K562 (cell line): Measurements from ENCODE around the gene THEM5. TPM values are rescaled to one million over a fixed set of nuclear protein-coding genes. Genes with fewer than 3 reads are reported as not detected.

Experiments
- ATAC-seq: fragments of 200-7000 bp; cut with Tn5 transposase; 3 replicates; pipeline ENCODE4 v1.9.1; 2020; ENCODE audit warnings: moderate library complexity
- BruUV-seq: library from RNA; stranded (reverse); fragments of 400-500 nt; replicated peaks from 2 replicates; lab custom pipeline; 2021; lab: Mats Ljungman, UMichigan
- CTCF ChIA-PET: fragments of 300-600 bp; formaldehyde crosslinking; extraction: SDS; loops from one replicate; lab custom pipeline; 2021; ENCODE audit warnings: low intra/inter-chr PET ratio; lab: Yijun Ruan, JAX
- POLR2A ChIA-PET: fragments of 300-600, 350-650 bp; sonication (Branson Sonifier 250); formaldehyde crosslinking; extraction: SDS; loops from one replicate; lab custom pipeline; 2021; ENCODE audit warnings: antibody characterized with exemption, inconsistent platforms; lab: Yijun Ruan, JAX
- DNase-seq, 4 experiments: peaks; one replicate each; pipeline versions ENCODE4 v3.0.0 to v3.0.0-alpha.2; 2011 to 2018; ENCODE audit warnings: low spot score in 3 of 4, mixed read lengths in 3 of 4; ENCODE audit errors: extremely low read depth in 1 of 4
- FAIRE-seq: peaks from 2 replicates; lab custom pipeline; 2011; peaks lifted over from hg19 to GRCh38; lab: Jason Lieb, UNC
- H2AFZ ChIP-seq: 2 replicates; pipeline ENCODE4 v1.6.0; 2011; ENCODE audit warnings: low read depth, low read length, control low read depth, inconsistent platforms
- H3K27ac ChIP-seq: fragments of 200-600 bp; 3 replicates; pipeline ENCODE4 v1.8.0; 2011; ENCODE audit warnings: low read depth, mild to moderate bottlenecking, control low read depth, inconsistent platforms, low read length, moderate library complexity, mixed read lengths; ENCODE audit errors: extremely low read depth
- H3K27me3 ChIP-seq, 2 experiments: fragments of 300-600 bp in 1 of 2; 2 replicates in 1 of 2; 3 replicates in 1 of 2; pipeline versions ENCODE4 v1.6.0 to v1.8.0; 2011; ENCODE audit warnings: inconsistent platforms in 2 of 2, low read length in 2 of 2, mild to moderate bottlenecking in 1 of 2, mixed read lengths in 1 of 2, moderate library complexity in 1 of 2; ENCODE audit not compliant: control insufficient read depth in 2 of 2, insufficient read depth in 2 of 2
- H3K36me3 ChIP-seq: fragments of 300-600 bp; 3 replicates; pipeline ENCODE4 v1.8.0; 2011; ENCODE audit warnings: mild to moderate bottlenecking, low read length, inconsistent platforms; ENCODE audit not compliant: control insufficient read depth, insufficient read depth
- H3K4me1 ChIP-seq, 2 experiments: fragments of 200-600 bp in 1 of 2; replicated peaks in 1 of 2; 2 replicates in 1 of 2; 3 replicates in 1 of 2; pipeline versions ENCODE4 v1.5.1 to v1.8.0; 2011; ENCODE audit warnings: inconsistent platforms in 2 of 2, low read length in 2 of 2, mild to moderate bottlenecking in 1 of 2, mixed read lengths in 1 of 2, moderate library complexity in 1 of 2; ENCODE audit not compliant: control insufficient read depth in 2 of 2, insufficient read depth in 2 of 2
- H3K4me2 ChIP-seq: 2 replicates; pipeline ENCODE4 v1.6.1; 2011; ENCODE audit warnings: low read length, control low read depth, inconsistent platforms, mixed read lengths; ENCODE audit not compliant: insufficient read depth
- H3K4me3 ChIP-seq: fragments of 200-600 bp; sonication (generic), shearing (Covaris generic); 2 replicates; pipeline ENCODE4 v1.5.1; 2016; ENCODE audit warnings: control low read depth, inconsistent platforms
- H3K79me2 ChIP-seq: fragments of 200-600 bp; 3 replicates; pipeline ENCODE4 v1.8.0; 2011; ENCODE audit warnings: low read length, inconsistent platforms; ENCODE audit not compliant: control insufficient read depth, insufficient read depth
- H3K9ac ChIP-seq, 2 experiments: 2 replicates each; pipeline versions ENCODE4 v1.6.0 to v1.6.1; 2011; ENCODE audit warnings: low read depth in 2 of 2, low read length in 2 of 2, control low read depth in 1 of 2, inconsistent platforms in 1 of 2, mild to moderate bottlenecking in 1 of 2, mixed read lengths in 1 of 2; ENCODE audit not compliant: insufficient read depth in 1 of 2
- H3K9me1 ChIP-seq: one replicate; pipeline ENCODE4 v1.6.0; 2011; ENCODE audit warnings: inconsistent platforms, mild to moderate bottlenecking, low read length, moderate library complexity; ENCODE audit not compliant: control insufficient read depth, insufficient read depth
- H3K9me3 ChIP-seq: replicated peaks from 2 replicates; pipeline ENCODE4 v1.5.1; 2011; ENCODE audit warnings: low read depth, low read length, inconsistent platforms; ENCODE audit not compliant: control insufficient read depth, insufficient read depth
- H4K20me1 ChIP-seq: replicated peaks from 2 replicates; pipeline ENCODE4 v1.6.1; 2011; ENCODE audit warnings: low read length, inconsistent platforms, mixed read lengths; ENCODE audit not compliant: control insufficient read depth, insufficient read depth
- C11orf30 ChIP-seq: fragments of 450-650 bp; IDR thresholded peaks from 2 replicates; pipeline ENCODE4 v1.6.1; 2016; ENCODE audit warnings: low read depth, mild to moderate bottlenecking
- RAD21 ChIP-seq, 2 experiments: fragments of 250-450 bp in 1 of 2; fragments of 450-650 bp in 1 of 2; sonication (Bioruptor Pico) in 1 of 2; formaldehyde crosslinking in 1 of 2; IDR thresholded peaks in 1 of 2; conservative IDR thresholded peaks in 1 of 2; 2 replicates each; pipeline versions ENCODE4 v1.4.0 to v1.8.0; 2020 to 2022; ENCODE audit warnings: mild to moderate bottlenecking in 2 of 2, moderate library complexity in 1 of 2
- TAF15 ChIP-seq: fragments of 200-400 bp; formaldehyde crosslinking; IDR thresholded peaks from 2 replicates; pipeline ENCODE4 v1.6.1; 2017; ENCODE audit warnings: mild to moderate bottlenecking, low read depth, low read length, moderate library complexity
- WGBS: fragments of 100-300 bp; shearing (Covaris generic); methylation state at CpG from one replicate; pipeline ENCODE4 v1.1.6; 2016; ENCODE audit warnings: low coverage, mixed read lengths; ENCODE audit not compliant: insufficient coverage; ENCODE audit errors: missing lambda C conversion rate; 5-methylcytosine and 5-hydroxymethylcytosine counted together
- in situ Hi-C: fragments of 300-500 bp; cut with MboI; formaldehyde crosslinking; loops from 4 replicates; pipeline ENCODE4 v1.15.0; 2018; ENCODE audit warnings: inconsistent platforms, mixed read lengths
- intact Hi-C: fragments of 100-400 bp; cut with micrococcal nuclease; formaldehyde crosslinking; loops from 2 replicates; pipeline ENCODE4 v1.14.2; 2022
- polyA plus RNA-seq, 8 experiments: library from polyadenylated mRNA; depleted of rRNA in 4 of 8; stranded (reverse) in 5 of 8; unstranded in 3 of 8; fragments of >200 nt; fragmentation: Nextera tagmentation in 2 of 8; fragmentation: Illumina TruSeq in 1 of 8; extraction: Ambion mirVana in 2 of 8; extraction: Trizol in 1 of 8; gene quantifications; 2 replicates each; pipeline versions ENCODE4 v1.2.1 to v1.2.3, GENCODE V29; 2011 to 2014; ENCODE audit warnings: inconsistent platforms in 1 of 8, missing spikeins in 1 of 8
- total RNA-seq, 7 experiments: library from RNA; depleted of rRNA in 6 of 7; stranded (reverse); fragments of >200 nt in 6 of 7; fragmentation: Illumina TruSeq in 2 of 7; extraction: Trizol in 2 of 7; gene quantifications; 2 replicates each; pipeline versions ENCODE4 v1.2.1 to v1.2.3, GENCODE V29; 2011 to 2021; ENCODE audit warnings: low replicate concordance in 1 of 7
- TF ChIP-seq, protein P1 (sequence below), 3 experiments: IDR thresholded peaks in 2 of 3; conservative IDR thresholded peaks in 1 of 3; 2 replicates each; pipeline ENCODE4 v1.5.1; 2011 to 2012; ENCODE audit warnings: low read length in 3 of 3, mild to moderate bottlenecking in 3 of 3, control low read depth in 2 of 3, improper control_type of control experiment in 1 of 3, inconsistent platforms in 1 of 3, low read depth in 1 of 3, mixed read lengths in 1 of 3, moderate library complexity in 1 of 3; ENCODE audit not compliant: insufficient read depth in 2 of 3

The THEM5 gene
- total and polyA plus RNA-seq, 9 of the 15 experiments (the other 6 are each of a cell fraction or from before 2014, with no cell fraction given) = not detected

GRCh38 chr1:151881479-151881878, 28.0 kb upstream of the THEM5 start:
- H3K36me3 ChIP-seq = peaks cover 22% of the 10 kb centered on the region
- H3K4me2 ChIP-seq = no peak overlapping the region
- no peak overlapping the region for H3K9ac ChIP-seq
- H4K20me1 ChIP-seq = no peaks in the 10 kb centered on the region
- H3K27me3 ChIP-seq = no peaks in the 10 kb centered on the region
- no peak for FAIRE-seq
- WGBS = 50% methylated on average over 2 of the region's 2 CpGs
- ATAC-seq = no peak
- no TSS peak for BruUV-seq
- no peaks in the 10 kb centered on the region for H3K4me1 ChIP-seq
- TF ChIP-seq C11orf30 = peak; percentile 33; the same call in 1 of the 2 replicates
- TF ChIP-seq, protein P1, sequence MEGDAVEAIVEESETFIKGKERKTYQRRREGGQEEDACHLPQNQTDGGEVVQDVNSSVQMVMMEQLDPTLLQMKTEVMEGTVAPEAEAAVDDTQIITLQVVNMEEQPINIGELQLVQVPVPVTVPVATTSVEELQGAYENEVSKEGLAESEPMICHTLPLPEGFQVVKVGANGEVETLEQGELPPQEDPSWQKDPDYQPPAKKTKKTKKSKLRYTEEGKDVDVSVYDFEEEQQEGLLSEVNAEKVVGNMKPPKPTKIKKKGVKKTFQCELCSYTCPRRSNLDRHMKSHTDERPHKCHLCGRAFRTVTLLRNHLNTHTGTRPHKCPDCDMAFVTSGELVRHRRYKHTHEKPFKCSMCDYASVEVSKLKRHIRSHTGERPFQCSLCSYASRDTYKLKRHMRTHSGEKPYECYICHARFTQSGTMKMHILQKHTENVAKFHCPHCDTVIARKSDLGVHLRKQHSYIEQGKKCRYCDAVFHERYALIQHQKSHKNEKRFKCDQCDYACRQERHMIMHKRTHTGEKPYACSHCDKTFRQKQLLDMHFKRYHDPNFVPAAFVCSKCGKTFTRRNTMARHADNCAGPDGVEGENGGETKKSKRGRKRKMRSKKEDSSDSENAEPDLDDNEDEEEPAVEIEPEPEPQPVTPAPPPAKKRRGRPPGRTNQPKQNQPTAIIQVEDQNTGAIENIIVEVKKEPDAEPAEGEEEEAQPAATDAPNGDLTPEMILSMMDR (IDR thresholded peaks at IDR 0.05 in 2 of 3, conservative IDR thresholded peaks at IDR 0.05 in 1 of 3; ENCODE audit: insufficient read depth in 2 of 3, low read depth in 1 of 3, low read length in 3 of 3) = peak in 1 of 3 experiments; percentile 25; a peak in 2 of 6 replicates
- TF ChIP-seq RAD21 (CRISPR knock-in tag; conservative IDR thresholded peaks at IDR 0.05 in 1 of 2, IDR thresholded peaks at IDR 0.05 in 1 of 2) = peak in 1 of 2 experiments; percentile 14; a peak in 1 of 4 replicates
- no peak for TF ChIP-seq TAF15
- no peaks in the 10 kb centered on the region for H3K79me2 ChIP-seq
- ChIA-PET POLR2A (interaction anchor here (0.8 to 1.3 kb wide), 6 partner anchors 10 to 145 kb away, joined by 3 to 5 read pairs (median 4); no protein-coding TSS in a partner anchor), CTCF (interaction anchor here (0.6 to 0.7 kb wide), 2 partner anchors 53 to 189 kb away, joined by 3 read pairs; no protein-coding TSS in a partner anchor)
- H3K9me1 ChIP-seq = no peaks in the 10 kb centered on the region
- no peak overlapping the region for H3K27ac ChIP-seq
- H3K9me3 ChIP-seq = no peaks in the 10 kb centered on the region
- intact Hi-C loops (no loop called here), in situ Hi-C loops (no loop called here)
- DNase-seq = no peak
- H3K4me3 ChIP-seq = no peak overlapping the region
- H2AFZ ChIP-seq = no peak overlapping the region
